HepG2 (cell line): Measurements from ENCODE around the gene NFATC3. TPM values are rescaled to one million over a fixed set of nuclear protein-coding genes. Genes with fewer than 3 reads are reported as not detected.

Source experiments
- CAMTA2 ChIP-seq: sonication (generic); formaldehyde crosslinking; IDR thresholded peaks from 2 replicates; pipeline ENCODE4 v1.4.0; 2020; ENCODE audit warnings: mild to moderate bottlenecking, missing genetic modification reagents, borderline replicate concordance
- GFI1 ChIP-seq: sonication (generic); formaldehyde crosslinking; IDR thresholded peaks from 2 replicates; pipeline ENCODE4 v1.5.0; 2020; ENCODE audit warnings: missing genetic modification reagents, mild to moderate bottlenecking, borderline replicate concordance
- HDAC1 ChIP-seq: sonication (generic); formaldehyde crosslinking; IDR thresholded peaks from 2 replicates; pipeline ENCODE4 v1.5.1; 2020; ENCODE audit warnings: mild to moderate bottlenecking, missing genetic modification reagents
- HNRNPL ChIP-seq: fragments of 200-400 bp; formaldehyde crosslinking; IDR thresholded peaks from 2 replicates; pipeline ENCODE4 v1.6.1; 2017; ENCODE audit warnings: mild to moderate bottlenecking, low read depth, low read length
- HNRNPLL ChIP-seq: fragments of 200-400 bp; formaldehyde crosslinking; IDR thresholded peaks from 2 replicates; pipeline ENCODE4 v1.6.1; 2017; ENCODE audit warnings: mild to moderate bottlenecking, low read depth, low read length; ENCODE audit not compliant: poor library complexity, severe bottlenecking
- MED13 ChIP-seq: sonication (generic); formaldehyde crosslinking; IDR thresholded peaks from 2 replicates; pipeline ENCODE4 v1.5.0; 2020; ENCODE audit warnings: missing genetic modification reagents
- NAIF1 ChIP-seq: sonication (generic); formaldehyde crosslinking; IDR thresholded peaks from 2 replicates; pipeline ENCODE4 v1.5.0; 2020; ENCODE audit warnings: mild to moderate bottlenecking, missing genetic modification reagents, borderline replicate concordance
- NFE2 ChIP-seq: sonication (generic); formaldehyde crosslinking; IDR thresholded peaks from 2 replicates; pipeline ENCODE4 v1.4.0; 2020; ENCODE audit warnings: missing genetic modification reagents
- NPAS2 ChIP-seq: sonication (generic); formaldehyde crosslinking; IDR thresholded peaks from 2 replicates; pipeline ENCODE4 v1.8.0; 2022; ENCODE audit warnings: mild to moderate bottlenecking, missing genetic modification reagents, borderline replicate concordance
- ONECUT2 ChIP-seq: sonication (generic); formaldehyde crosslinking; IDR thresholded peaks from 2 replicates; pipeline ENCODE4 v1.4.0; 2020; ENCODE audit warnings: missing genetic modification reagents
- PHB2 ChIP-seq: fragments of 450-650 bp; IDR thresholded peaks from 2 replicates; pipeline ENCODE4 v1.6.1; 2018; ENCODE audit not compliant: partially characterized antibody
- RFX1 ChIP-seq: fragments of 450-650 bp; IDR thresholded peaks from 2 replicates; pipeline ENCODE4 v1.6.1; 2017
- RXRB ChIP-seq: IDR thresholded peaks from 2 replicates; pipeline ENCODE4 v1.6.1; 2016; ENCODE audit warnings: borderline replicate concordance, missing genetic modification reagents, missing compliant biosample characterization
- SIN3B ChIP-seq: fragments of 150-350 bp; IDR thresholded peaks from 2 replicates; pipeline ENCODE4 v1.6.1; 2014; ENCODE audit warnings: low read length
- SP5 ChIP-seq: IDR thresholded peaks from 2 replicates; pipeline ENCODE4 v1.6.1; 2016; ENCODE audit warnings: low read depth, borderline replicate concordance
- TBX2 ChIP-seq: sonication (generic); formaldehyde crosslinking; IDR thresholded peaks from 2 replicates; pipeline ENCODE4 v1.5.0; 2020; ENCODE audit warnings: missing genetic modification reagents, mild to moderate bottlenecking, borderline replicate concordance
- ZMYM3 ChIP-seq: sonication (generic); formaldehyde crosslinking; IDR thresholded peaks from 2 replicates; pipeline ENCODE4 v1.5.1; 2020; ENCODE audit warnings: mild to moderate bottlenecking, missing genetic modification reagents
- ZNF17 ChIP-seq: sonication (generic); formaldehyde crosslinking; IDR thresholded peaks from 2 replicates; pipeline ENCODE4 v1.5.0; 2020; ENCODE audit warnings: mild to moderate bottlenecking, missing genetic modification reagents
- ZNF577 ChIP-seq: sonication (generic); formaldehyde crosslinking; IDR thresholded peaks from 2 replicates; pipeline ENCODE4 v1.4.0; 2020; ENCODE audit warnings: mild to moderate bottlenecking, low read depth, missing genetic modification reagents, borderline replicate concordance
- polyA plus RNA-seq, 8 experiments: library from polyadenylated mRNA; depleted of rRNA in 3 of 8; stranded (reverse) in 7 of 8; unstranded in 1 of 8; fragments of >200 nt; fragmentation: Illumina TruSeq in 4 of 8; extraction: Trizol in 4 of 8; gene quantifications; 2 replicates each; pipeline versions ENCODE4 v1.2.1 to v1.2.3, GENCODE V29; 2011 to 2016; ENCODE audit warnings: low read depth in 4 of 8, missing spikeins in 1 of 8, mixed read lengths in 1 of 8; ENCODE audit not compliant: insufficient read depth in 1 of 8
- total RNA-seq, 5 experiments: library from RNA; depleted of rRNA; stranded (reverse); fragments of >200 nt; fragmentation: Illumina TruSeq; extraction: Trizol; gene quantifications; 2 replicates each; pipeline ENCODE4 v1.2.3, GENCODE V29; 2016; ENCODE audit warnings: low read depth in 1 of 5
- TF ChIP-seq, protein P1 (sequence below): sonication (generic); formaldehyde crosslinking; IDR thresholded peaks from 2 replicates; pipeline ENCODE4 v1.5.1; 2020; ENCODE audit warnings: mild to moderate bottlenecking, missing genetic modification reagents, borderline replicate concordance
- TF ChIP-seq, protein P2 (sequence below), 2 experiments: sonication (generic) in 1 of 2; formaldehyde crosslinking in 1 of 2; IDR thresholded peaks; 2 replicates each; pipeline versions ENCODE4 v1.5.1 to v1.6.1; 2011 to 2020; ENCODE audit warnings: borderline replicate concordance in 1 of 2, low read depth in 1 of 2, low read length in 1 of 2, mild to moderate bottlenecking in 1 of 2, missing genetic modification reagents in 1 of 2, moderate library complexity in 1 of 2
- TF ChIP-seq, protein P3 (sequence below): sonication (generic); formaldehyde crosslinking; IDR thresholded peaks from 2 replicates; pipeline ENCODE4 v1.8.0; 2022; ENCODE audit warnings: missing genetic modification reagents, mild to moderate bottlenecking, moderate library complexity, borderline replicate concordance
- TF ChIP-seq, protein P4 (sequence below): fragments of 450-650 bp; IDR thresholded peaks from 2 replicates; pipeline ENCODE4 v1.6.1; 2017

NFATC3 gene
- total and polyA plus RNA-seq, 2 of the 13 experiments (the other 11 are each of a cell fraction or from before 2014, with no cell fraction given), result 52.6 to 62.7 TPM

DNA sequence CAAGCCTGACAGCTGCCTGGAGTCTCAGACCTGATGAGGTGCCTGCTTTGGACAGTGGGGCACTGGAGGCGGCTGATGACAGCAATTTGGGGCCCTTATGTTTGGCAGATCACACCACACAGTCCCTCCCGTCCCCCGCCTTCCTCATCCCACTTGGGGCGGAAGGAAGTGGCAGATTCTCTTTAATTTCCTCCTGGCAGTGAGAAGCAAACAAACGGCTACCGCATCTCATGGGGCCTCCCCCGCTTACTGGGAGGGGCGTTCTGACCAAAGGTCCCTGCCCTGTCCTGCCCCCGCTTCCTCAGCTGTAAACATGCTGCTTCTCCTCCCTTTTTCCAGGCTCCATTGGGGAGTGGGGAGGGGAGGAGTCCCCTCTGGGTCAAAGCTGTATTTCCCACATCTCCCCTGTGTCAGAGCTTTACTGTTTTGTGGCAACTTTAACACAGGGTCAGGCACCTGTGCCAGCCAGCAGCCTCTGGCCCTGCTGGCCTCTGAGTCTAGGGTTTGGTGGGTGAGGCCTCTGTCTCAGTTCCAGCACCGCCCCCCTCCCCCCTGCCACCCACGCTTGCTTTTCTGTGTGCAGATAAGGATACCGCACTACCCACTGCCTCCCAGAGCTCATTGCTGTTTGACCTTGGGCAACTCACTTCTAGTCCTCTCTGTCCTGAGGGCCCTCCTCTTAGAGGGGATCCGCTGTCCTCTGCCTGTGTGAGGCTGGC, 5.4 kb upstream of the NFATC3 start (continued):
- peak; percentile 89; the same call in 1 of the 2 replicates for TF ChIP-seq MED13 (CRISPR knock-in tag)
- peak; percentile 88 for TF ChIP-seq HDAC1 (CRISPR knock-in tag)
- TF ChIP-seq GFI1 (CRISPR knock-in tag), result peak; percentile 93
- TF ChIP-seq, protein P1, sequence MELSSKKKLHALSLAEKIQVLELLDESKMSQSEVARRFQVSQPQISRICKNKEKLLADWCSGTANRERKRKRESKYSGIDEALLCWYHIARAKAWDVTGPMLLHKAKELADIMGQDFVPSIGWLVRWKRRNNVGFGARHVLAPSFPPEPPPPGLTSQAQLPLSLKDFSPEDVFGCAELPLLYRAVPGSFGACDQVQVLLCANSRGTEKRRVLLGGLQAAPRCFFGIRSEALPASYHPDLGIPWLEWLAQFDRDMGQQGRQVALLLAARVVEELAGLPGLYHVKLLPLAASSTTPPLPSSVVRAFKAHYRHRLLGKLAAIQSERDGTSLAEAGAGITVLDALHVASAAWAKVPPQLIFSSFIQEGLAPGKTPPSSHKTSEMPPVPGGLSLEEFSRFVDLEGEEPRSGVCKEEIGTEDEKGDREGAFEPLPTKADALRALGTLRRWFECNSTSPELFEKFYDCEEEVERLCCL (CRISPR knock-in tag), result no peak; the same call in 1 of the 2 replicates
- peak; percentile 96 for TF ChIP-seq ZMYM3 (CRISPR knock-in tag)
- TF ChIP-seq, protein P2, sequence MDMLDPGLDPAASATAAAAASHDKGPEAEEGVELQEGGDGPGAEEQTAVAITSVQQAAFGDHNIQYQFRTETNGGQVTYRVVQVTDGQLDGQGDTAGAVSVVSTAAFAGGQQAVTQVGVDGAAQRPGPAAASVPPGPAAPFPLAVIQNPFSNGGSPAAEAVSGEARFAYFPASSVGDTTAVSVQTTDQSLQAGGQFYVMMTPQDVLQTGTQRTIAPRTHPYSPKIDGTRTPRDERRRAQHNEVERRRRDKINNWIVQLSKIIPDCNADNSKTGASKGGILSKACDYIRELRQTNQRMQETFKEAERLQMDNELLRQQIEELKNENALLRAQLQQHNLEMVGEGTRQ (IDR thresholded peaks at IDR 0.05; ENCODE audit: low read depth, low read length), result no peak
- TF ChIP-seq, protein P2 (CRISPR knock-in tag; IDR thresholded peaks at IDR 0.05; ENCODE audit: borderline replicate concordance), result no peak; the same call in 1 of the 2 replicates
- peak; percentile 98 for TF ChIP-seq HNRNPL
- TF ChIP-seq SP5 (CRISPR knock-in tag), result peak; percentile 100
- peak; percentile 72; the same call in 1 of the 2 replicates for TF ChIP-seq ONECUT2 (CRISPR knock-in tag)
- TF ChIP-seq PHB2, result no peak
- no peak for TF ChIP-seq NPAS2
- no peak for TF ChIP-seq NFE2 (CRISPR knock-in tag)
- TF ChIP-seq, protein P3, sequence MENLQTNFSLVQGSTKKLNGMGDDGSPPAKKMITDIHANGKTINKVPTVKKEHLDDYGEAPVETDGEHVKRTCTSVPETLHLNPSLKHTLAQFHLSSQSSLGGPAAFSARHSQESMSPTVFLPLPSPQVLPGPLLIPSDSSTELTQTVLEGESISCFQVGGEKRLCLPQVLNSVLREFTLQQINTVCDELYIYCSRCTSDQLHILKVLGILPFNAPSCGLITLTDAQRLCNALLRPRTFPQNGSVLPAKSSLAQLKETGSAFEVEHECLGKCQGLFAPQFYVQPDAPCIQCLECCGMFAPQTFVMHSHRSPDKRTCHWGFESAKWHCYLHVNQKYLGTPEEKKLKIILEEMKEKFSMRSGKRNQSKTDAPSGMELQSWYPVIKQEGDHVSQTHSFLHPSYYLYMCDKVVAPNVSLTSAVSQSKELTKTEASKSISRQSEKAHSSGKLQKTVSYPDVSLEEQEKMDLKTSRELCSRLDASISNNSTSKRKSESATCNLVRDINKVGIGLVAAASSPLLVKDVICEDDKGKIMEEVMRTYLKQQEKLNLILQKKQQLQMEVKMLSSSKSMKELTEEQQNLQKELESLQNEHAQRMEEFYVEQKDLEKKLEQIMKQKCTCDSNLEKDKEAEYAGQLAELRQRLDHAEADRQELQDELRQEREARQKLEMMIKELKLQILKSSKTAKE, result peak; percentile 93
- TF ChIP-seq TBX2 (CRISPR knock-in tag), result peak; percentile 99
- no peak for TF ChIP-seq SIN3B
- TF ChIP-seq, protein P4, sequence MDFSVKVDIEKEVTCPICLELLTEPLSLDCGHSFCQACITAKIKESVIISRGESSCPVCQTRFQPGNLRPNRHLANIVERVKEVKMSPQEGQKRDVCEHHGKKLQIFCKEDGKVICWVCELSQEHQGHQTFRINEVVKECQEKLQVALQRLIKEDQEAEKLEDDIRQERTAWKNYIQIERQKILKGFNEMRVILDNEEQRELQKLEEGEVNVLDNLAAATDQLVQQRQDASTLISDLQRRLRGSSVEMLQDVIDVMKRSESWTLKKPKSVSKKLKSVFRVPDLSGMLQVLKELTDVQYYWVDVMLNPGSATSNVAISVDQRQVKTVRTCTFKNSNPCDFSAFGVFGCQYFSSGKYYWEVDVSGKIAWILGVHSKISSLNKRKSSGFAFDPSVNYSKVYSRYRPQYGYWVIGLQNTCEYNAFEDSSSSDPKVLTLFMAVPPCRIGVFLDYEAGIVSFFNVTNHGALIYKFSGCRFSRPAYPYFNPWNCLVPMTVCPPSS, result no peak
- no peak for TF ChIP-seq ZNF17 (CRISPR knock-in tag)
- TF ChIP-seq ZNF577 (CRISPR knock-in tag), result no peak
- no peak for TF ChIP-seq CAMTA2 (CRISPR knock-in tag)
- peak; percentile 95 for TF ChIP-seq RXRB (CRISPR knock-in tag)
- TF ChIP-seq RFX1, result no peak
- TF ChIP-seq NAIF1 (CRISPR knock-in tag), result 0 out of 2 replicates have a peak, but pooled peaks have one; percentile 78
- TF ChIP-seq HNRNPLL, result peak; percentile 15
